HEK293 (cell line): ENCODE data around the gene LRP1B.

ENCODE experiments used
- GLIS1 ChIP-seq: fragments of 450-650 bp; formaldehyde crosslinking; IDR thresholded peaks from 2 replicates; pipeline ENCODE4 v1.5.1; 2016; ENCODE audit warnings: missing biosample characterization, missing genetic modification characterization
- ZBTB21 ChIP-seq: fragments of 450-650 bp; formaldehyde crosslinking; IDR thresholded peaks from 2 replicates; pipeline ENCODE4 v1.5.1; 2017; ENCODE audit warnings: missing biosample characterization, missing genetic modification characterization
- ZBTB7A ChIP-seq: fragments of 450-650 bp; formaldehyde crosslinking; IDR thresholded peaks from 2 replicates; pipeline ENCODE4 v1.5.1; 2016; ENCODE audit warnings: low read depth, missing biosample characterization, missing genetic modification characterization
- ZNF292 ChIP-seq: fragments of 450-650 bp; formaldehyde crosslinking; IDR thresholded peaks from 2 replicates; pipeline ENCODE4 v1.5.1; 2016; ENCODE audit warnings: low read depth, missing biosample characterization, missing genetic modification characterization, borderline replicate concordance
- ZNF626 ChIP-seq: fragments of 450-650 bp; sonication (Bioruptor Pico); formaldehyde crosslinking; IDR thresholded peaks from 2 replicates; pipeline ENCODE4 v1.5.1; 2018; ENCODE audit warnings: missing biosample characterization, missing genetic modification characterization, inconsistent platforms
- ZNF707 ChIP-seq: fragments of 450-650 bp; formaldehyde crosslinking; IDR thresholded peaks from 2 replicates; pipeline ENCODE4 v1.5.1; 2016; ENCODE audit warnings: missing biosample characterization, missing genetic modification characterization
- ZNF76 ChIP-seq: fragments of 450-650 bp; formaldehyde crosslinking; IDR thresholded peaks from 2 replicates; pipeline ENCODE4; 2016; ENCODE audit warnings: low read depth, missing biosample characterization, missing genetic modification characterization, borderline replicate concordance
- TF ChIP-seq, protein P1 (sequence below): fragments of 450-650 bp; formaldehyde crosslinking; IDR thresholded peaks from 2 replicates; pipeline ENCODE4 v1.5.1; 2016; ENCODE audit warnings: missing biosample characterization, missing genetic modification characterization
- TF ChIP-seq, protein P2 (sequence below): fragments of 450-650 bp; formaldehyde crosslinking; IDR thresholded peaks from 2 replicates; pipeline ENCODE4 v1.5.1; 2016; ENCODE audit warnings: missing biosample characterization, missing genetic modification characterization
- TF ChIP-seq, protein P3 (sequence below): fragments of 450-650 bp; formaldehyde crosslinking; IDR thresholded peaks from 2 replicates; pipeline ENCODE4 v1.5.1; 2016; ENCODE audit warnings: missing biosample characterization, missing genetic modification characterization

DNA sequence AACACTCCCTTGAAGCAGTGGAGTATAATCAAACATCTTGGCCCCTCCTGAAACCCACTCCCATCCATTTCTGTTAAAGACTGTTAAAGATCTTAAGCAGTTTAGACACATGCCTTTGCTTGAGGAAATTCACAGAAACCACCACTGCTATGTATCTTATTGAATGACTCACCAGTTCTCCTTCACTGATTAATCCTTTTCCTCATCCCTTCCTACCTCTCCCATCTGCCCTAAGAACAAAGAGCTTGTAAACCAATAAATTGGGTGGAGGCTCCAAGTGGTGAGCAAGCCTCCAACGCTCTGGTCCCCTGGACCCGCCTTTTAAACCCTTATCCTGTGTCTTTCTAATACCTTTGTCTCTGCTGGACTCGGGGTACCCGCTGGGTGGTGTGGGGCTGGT is 746.1 kb downstream of the LRP1B start:
- TF ChIP-seq, protein P1, sequence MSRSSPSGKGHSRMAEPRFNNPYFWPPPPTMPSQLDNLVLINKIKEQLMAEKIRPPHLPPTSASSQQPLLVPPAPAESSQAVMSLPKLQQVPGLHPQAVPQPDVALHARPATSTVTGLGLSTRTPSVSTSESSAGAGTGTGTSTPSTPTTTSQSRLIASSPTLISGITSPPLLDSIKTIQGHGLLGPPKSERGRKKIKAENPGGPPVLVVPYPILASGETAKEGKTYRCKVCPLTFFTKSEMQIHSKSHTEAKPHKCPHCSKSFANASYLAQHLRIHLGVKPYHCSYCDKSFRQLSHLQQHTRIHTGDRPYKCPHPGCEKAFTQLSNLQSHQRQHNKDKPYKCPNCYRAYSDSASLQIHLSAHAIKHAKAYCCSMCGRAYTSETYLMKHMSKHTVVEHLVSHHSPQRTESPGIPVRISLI (tag by site-specific recombination) = no peak
- TF ChIP-seq, protein P2, sequence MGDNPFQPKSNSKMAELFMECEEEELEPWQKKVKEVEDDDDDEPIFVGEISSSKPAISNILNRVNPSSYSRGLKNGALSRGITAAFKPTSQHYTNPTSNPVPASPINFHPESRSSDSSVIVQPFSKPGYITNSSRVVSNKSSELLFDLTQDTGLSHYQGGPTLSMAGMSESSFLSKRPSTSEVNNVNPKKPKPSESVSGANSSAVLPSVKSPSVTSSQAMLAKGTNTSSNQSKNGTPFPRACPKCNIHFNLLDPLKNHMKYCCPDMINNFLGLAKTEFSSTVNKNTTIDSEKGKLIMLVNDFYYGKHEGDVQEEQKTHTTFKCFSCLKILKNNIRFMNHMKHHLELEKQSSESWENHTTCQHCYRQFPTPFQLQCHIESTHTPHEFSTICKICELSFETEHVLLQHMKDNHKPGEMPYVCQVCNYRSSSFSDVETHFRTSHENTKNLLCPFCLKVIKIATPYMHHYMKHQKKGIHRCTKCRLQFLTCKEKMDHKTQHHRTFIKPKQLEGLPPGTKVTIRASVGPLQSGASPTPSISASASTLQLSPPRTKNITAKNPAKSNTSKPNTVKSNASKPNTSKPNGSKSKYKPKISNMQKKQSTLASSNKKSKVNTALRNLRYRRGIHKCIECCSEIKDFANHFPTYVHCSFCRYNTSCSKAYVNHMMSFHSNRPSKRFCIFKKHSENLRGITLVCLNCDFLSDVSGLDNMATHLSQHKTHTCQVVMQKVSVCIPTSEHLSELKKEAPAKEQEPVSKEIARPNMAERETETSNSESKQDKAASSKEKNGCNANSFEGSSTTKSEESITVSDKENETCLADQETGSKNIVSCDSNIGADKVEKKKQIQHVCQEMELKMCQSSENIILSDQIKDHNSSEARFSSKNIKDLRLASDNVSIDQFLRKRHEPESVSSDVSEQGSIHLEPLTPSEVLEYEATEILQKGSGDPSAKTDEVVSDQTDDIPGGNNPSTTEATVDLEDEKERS (tag by site-specific recombination) = no peak
- no peak for TF ChIP-seq ZBTB21 (tag by site-specific recombination)
- no peak for TF ChIP-seq ZNF626 (tag by site-specific recombination)
- TF ChIP-seq, protein P3, sequence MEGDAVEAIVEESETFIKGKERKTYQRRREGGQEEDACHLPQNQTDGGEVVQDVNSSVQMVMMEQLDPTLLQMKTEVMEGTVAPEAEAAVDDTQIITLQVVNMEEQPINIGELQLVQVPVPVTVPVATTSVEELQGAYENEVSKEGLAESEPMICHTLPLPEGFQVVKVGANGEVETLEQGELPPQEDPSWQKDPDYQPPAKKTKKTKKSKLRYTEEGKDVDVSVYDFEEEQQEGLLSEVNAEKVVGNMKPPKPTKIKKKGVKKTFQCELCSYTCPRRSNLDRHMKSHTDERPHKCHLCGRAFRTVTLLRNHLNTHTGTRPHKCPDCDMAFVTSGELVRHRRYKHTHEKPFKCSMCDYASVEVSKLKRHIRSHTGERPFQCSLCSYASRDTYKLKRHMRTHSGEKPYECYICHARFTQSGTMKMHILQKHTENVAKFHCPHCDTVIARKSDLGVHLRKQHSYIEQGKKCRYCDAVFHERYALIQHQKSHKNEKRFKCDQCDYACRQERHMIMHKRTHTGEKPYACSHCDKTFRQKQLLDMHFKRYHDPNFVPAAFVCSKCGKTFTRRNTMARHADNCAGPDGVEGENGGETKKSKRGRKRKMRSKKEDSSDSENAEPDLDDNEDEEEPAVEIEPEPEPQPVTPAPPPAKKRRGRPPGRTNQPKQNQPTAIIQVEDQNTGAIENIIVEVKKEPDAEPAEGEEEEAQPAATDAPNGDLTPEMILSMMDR (tag by site-specific recombination) = no peak
- no peak for TF ChIP-seq GLIS1 (tag by site-specific recombination)
- TF ChIP-seq ZBTB7A (tag by site-specific recombination) = no peak
- no peak for TF ChIP-seq ZNF76 (tag by site-specific recombination)
- no peak for TF ChIP-seq ZNF707 (tag by site-specific recombination)
- TF ChIP-seq ZNF292 (tag by site-specific recombination) = no peak
